HG02840 (cell line): ENCODE data around the gene CD48.
"Not testable (repeated sequence)": the region's sequence is repeated elsewhere in the genome, so short reads cannot be mapped to it uniquely, and the experiment has no call there.

Source experiments
- ATAC-seq: cut with Tn5 transposase; IDR thresholded peaks from one replicate; pipeline ENCODE4 v1.9.1; 2021; ENCODE audit warnings: mild to moderate bottlenecking, moderate library complexity, moderate number of reproducible peaks; ENCODE audit not compliant: unreplicated experiment, low FRiP score

CD48 gene

GRCh38 chr1:160717306-160717705 is 5.7 kb upstream of the CD48 start:
- ATAC-seq: no peak

GRCh38 chr1:160716013-160716412 is 4.4 kb upstream of the CD48 start:
- ATAC-seq: no peak

- ATAC-seq: not testable (repeated sequence)
Observed at GRCh38 chr1:160714034-160714648, 2.5 kb upstream of the CD48 start.

- no peak for ATAC-seq
Observed at GRCh38 chr1:160713161-160713560, 1.5 kb upstream of the CD48 start.

- not testable (repeated sequence) for ATAC-seq
Observed at GRCh38 chr1:160712525-160713080, 981 bp upstream of the CD48 start.

GRCh38 chr1:160711276-160711601 is 383 bp downstream of the CD48 start:
- ATAC-seq: no peak

- no peak for ATAC-seq
Observed at GRCh38 chr1:160710517-160711252, 937 bp downstream of the CD48 start.

- ATAC-seq: no peak
Observed at GRCh38 chr1:160709715-160710114, 1.9 kb downstream of the CD48 start.

- ATAC-seq: no peak
Observed at GRCh38 chr1:160708801-160709200, 2.8 kb downstream of the CD48 start.

- no peak for ATAC-seq
Observed at GRCh38 chr1:160708118-160708517, 3.5 kb downstream of the CD48 start.

GRCh38 chr1:160707236-160708064 is 4.2 kb downstream of the CD48 start:
- no peak for ATAC-seq

GRCh38 chr1:160706526-160707235 is 4.9 kb downstream of the CD48 start:
- no peak for ATAC-seq

GRCh38 chr1:160705742-160706141 is 5.9 kb downstream of the CD48 start:
- ATAC-seq: no peak

GRCh38 chr1:160705212-160705621 is 6.4 kb downstream of the CD48 start:
- ATAC-seq: not testable (repeated sequence)

GRCh38 chr1:160704250-160704649 is 7.4 kb downstream of the CD48 start:
- ATAC-seq: no peak

- no peak for ATAC-seq
Observed at GRCh38 chr1:160702100-160702499, 9.5 kb downstream of the CD48 start.

GRCh38 chr1:160692390-160692789 is 19.2 kb downstream of the CD48 start:
- ATAC-seq: not testable (repeated sequence)

- no peak for ATAC-seq
Observed at GRCh38 chr1:160685266-160685665, 26.4 kb downstream of the CD48 start.

- ATAC-seq: no peak
Observed at GRCh38 chr1:160682983-160683865, 28.4 kb downstream of the CD48 start.

GRCh38 chr1:160681891-160682140 is 29.8 kb downstream of the CD48 start:
- ATAC-seq: no peak
